SH-SY5Y (cell line): ENCODE results near the gene KCNAB3.

Experiments used
- GATA2 ChIP-seq: IDR thresholded peaks from 2 replicates; pipeline ENCODE4 v1.6.1; 2011; ENCODE audit warnings: mild to moderate bottlenecking, low read depth, low read length
- GATA3 ChIP-seq: IDR thresholded peaks from 2 replicates; pipeline ENCODE4 v1.6.1; 2011; ENCODE audit warnings: low read depth, mild to moderate bottlenecking, low read length, moderate library complexity

GRCh38 chr17:7956228-7956965, 26.7 kb upstream of the KCNAB3 start:
- TF ChIP-seq GATA2 = no peak
- TF ChIP-seq GATA3 = no peak
